HepG2 (cell line): Measurements from ENCODE around the gene GNL1. TPM values are rescaled to one million over a fixed set of nuclear protein-coding genes. Genes with fewer than 3 reads are reported as not detected.

Source experiments
- AGO1 ChIP-seq: fragments of 200-400 bp; formaldehyde crosslinking; IDR thresholded peaks from 2 replicates; pipeline ENCODE4 v1.6.1; 2017; ENCODE audit warnings: mild to moderate bottlenecking, low read depth, low read length, moderate library complexity; ENCODE audit not compliant: poor library complexity, severe bottlenecking
- BORCS8-MEF2B ChIP-seq: sonication (generic); formaldehyde crosslinking; IDR thresholded peaks from 2 replicates; pipeline ENCODE4 v1.8.0; 2022; ENCODE audit warnings: mild to moderate bottlenecking, missing genetic modification reagents
- HMGA1 ChIP-seq: sonication (generic); formaldehyde crosslinking; conservative IDR thresholded peaks from 2 replicates; pipeline ENCODE4 v1.4.0; 2020; ENCODE audit warnings: missing genetic modification reagents
- HOXA3 ChIP-seq: sonication (generic); formaldehyde crosslinking; IDR thresholded peaks from 2 replicates; pipeline ENCODE4 v1.5.0; 2020; ENCODE audit warnings: missing genetic modification reagents
- MED8 ChIP-seq: sonication (generic); formaldehyde crosslinking; IDR thresholded peaks from 2 replicates; pipeline ENCODE4 v1.8.1; 2023; ENCODE audit warnings: mild to moderate bottlenecking, missing genetic modification reagents; ENCODE audit not compliant: insufficient replicate concordance
- NCOA2 ChIP-seq: sonication (generic); formaldehyde crosslinking; IDR thresholded peaks from 2 replicates; pipeline ENCODE4 v1.8.0; 2022; ENCODE audit warnings: inconsistent platforms
- NR2F2 ChIP-seq: IDR thresholded peaks from 2 replicates; pipeline ENCODE4 v1.6.1; 2012; ENCODE audit warnings: low read depth, inconsistent platforms, borderline replicate concordance
- PLRG1 ChIP-seq: fragments of 450-650 bp; conservative IDR thresholded peaks from 2 replicates; pipeline ENCODE4 v1.6.1; 2016
- SOX6 ChIP-seq, 2 experiments: fragments of 450-650 bp in 1 of 2; sonication (generic) in 1 of 2; formaldehyde crosslinking in 1 of 2; IDR thresholded peaks; 2 replicates each; pipeline versions ENCODE4 v1.4.0 to v1.6.1; 2017 to 2020; ENCODE audit warnings: antibody characterized with exemption in 1 of 2, mild to moderate bottlenecking in 1 of 2, missing genetic modification reagents in 1 of 2
- TCF12 ChIP-seq, 2 experiments: fragments of 450-650 bp in 1 of 2; sonication (generic) in 1 of 2; formaldehyde crosslinking in 1 of 2; IDR thresholded peaks; 2 replicates each; pipeline versions ENCODE4 v1.6.1 to v1.8.0; 2017 to 2022; ENCODE audit warnings: antibody characterized with exemption in 1 of 2, mild to moderate bottlenecking in 1 of 2, missing genetic modification reagents in 1 of 2, moderate library complexity in 1 of 2
- YEATS2 ChIP-seq: sonication (generic); formaldehyde crosslinking; IDR thresholded peaks from 2 replicates; pipeline ENCODE4 v1.4.0; 2020; ENCODE audit warnings: missing genetic modification reagents, borderline replicate concordance
- ZMYM3 ChIP-seq: sonication (generic); formaldehyde crosslinking; IDR thresholded peaks from 2 replicates; pipeline ENCODE4 v1.5.1; 2020; ENCODE audit warnings: mild to moderate bottlenecking, missing genetic modification reagents
- ZNF143 ChIP-seq: sonication (generic); formaldehyde crosslinking; IDR thresholded peaks from 2 replicates; pipeline ENCODE4 v1.4.0; 2020; ENCODE audit warnings: missing genetic modification reagents
- ZNF235 ChIP-seq: sonication (generic); formaldehyde crosslinking; IDR thresholded peaks from 2 replicates; pipeline ENCODE4 v1.8.1; 2023; ENCODE audit warnings: mild to moderate bottlenecking, missing genetic modification reagents, borderline replicate concordance
- ZNF468 ChIP-seq: sonication (generic); formaldehyde crosslinking; IDR thresholded peaks from 2 replicates; pipeline ENCODE4 v1.8.0; 2022; ENCODE audit warnings: mild to moderate bottlenecking, moderate library complexity, missing genetic modification reagents
- ZNF552 ChIP-seq: sonication (generic); formaldehyde crosslinking; IDR thresholded peaks from 2 replicates; pipeline ENCODE4 v1.9.0; 2022; ENCODE audit warnings: missing genetic modification reagents, mild to moderate bottlenecking, borderline replicate concordance
- ZNF703 ChIP-seq: sonication (generic); formaldehyde crosslinking; IDR thresholded peaks from 2 replicates; pipeline ENCODE4 v1.5.1; 2020; ENCODE audit warnings: missing genetic modification reagents, mild to moderate bottlenecking, moderate library complexity, borderline replicate concordance
- ZNF724P ChIP-seq: sonication (generic); formaldehyde crosslinking; IDR thresholded peaks from 2 replicates; pipeline ENCODE4 v1.8.0; 2022; ENCODE audit warnings: missing genetic modification reagents, borderline replicate concordance
- ZNF782 ChIP-seq: sonication (generic); formaldehyde crosslinking; IDR thresholded peaks from 2 replicates; pipeline ENCODE4 v1.4.0; 2020; ENCODE audit warnings: missing genetic modification reagents, mild to moderate bottlenecking, borderline replicate concordance
- ZNF883 ChIP-seq: sonication (generic); formaldehyde crosslinking; IDR thresholded peaks from 2 replicates; pipeline ENCODE4 v1.5.1; 2020; ENCODE audit warnings: mild to moderate bottlenecking, missing genetic modification reagents; ENCODE audit errors: not compliant biosample characterization
- polyA plus RNA-seq, 8 experiments: library from polyadenylated mRNA; depleted of rRNA in 3 of 8; stranded (reverse) in 7 of 8; unstranded in 1 of 8; fragments of >200 nt; fragmentation: Illumina TruSeq in 4 of 8; extraction: Trizol in 4 of 8; gene quantifications; 2 replicates each; pipeline versions ENCODE4 v1.2.1 to v1.2.3, GENCODE V29; 2011 to 2016; ENCODE audit warnings: low read depth in 4 of 8, missing spikeins in 1 of 8, mixed read lengths in 1 of 8; ENCODE audit not compliant: insufficient read depth in 1 of 8
- total RNA-seq, 5 experiments: library from RNA; depleted of rRNA; stranded (reverse); fragments of >200 nt; fragmentation: Illumina TruSeq; extraction: Trizol; gene quantifications; 2 replicates each; pipeline ENCODE4 v1.2.3, GENCODE V29; 2016; ENCODE audit warnings: low read depth in 1 of 5
- TF ChIP-seq, protein P1 (sequence below): sonication (generic); formaldehyde crosslinking; IDR thresholded peaks from 2 replicates; pipeline ENCODE4 v1.4.0; 2020; ENCODE audit warnings: mild to moderate bottlenecking, low read depth, missing genetic modification reagents
- TF ChIP-seq, protein P2 (sequence below): IDR thresholded peaks from 2 replicates; pipeline ENCODE4 v1.6.1; 2018; ENCODE audit warnings: missing genetic modification reagents, mild to moderate bottlenecking, missing compliant biosample characterization
- TF ChIP-seq, protein P3 (sequence below): sonication (generic); formaldehyde crosslinking; IDR thresholded peaks from 2 replicates; pipeline ENCODE4; 2020; ENCODE audit warnings: missing genetic modification reagents, mild to moderate bottlenecking, borderline replicate concordance

The GNL1 gene
- total and polyA plus RNA-seq, 2 of the 13 experiments (the other 11 are each of a cell fraction or from before 2014, with no cell fraction given): 35.0 to 55.6 TPM

DNA sequence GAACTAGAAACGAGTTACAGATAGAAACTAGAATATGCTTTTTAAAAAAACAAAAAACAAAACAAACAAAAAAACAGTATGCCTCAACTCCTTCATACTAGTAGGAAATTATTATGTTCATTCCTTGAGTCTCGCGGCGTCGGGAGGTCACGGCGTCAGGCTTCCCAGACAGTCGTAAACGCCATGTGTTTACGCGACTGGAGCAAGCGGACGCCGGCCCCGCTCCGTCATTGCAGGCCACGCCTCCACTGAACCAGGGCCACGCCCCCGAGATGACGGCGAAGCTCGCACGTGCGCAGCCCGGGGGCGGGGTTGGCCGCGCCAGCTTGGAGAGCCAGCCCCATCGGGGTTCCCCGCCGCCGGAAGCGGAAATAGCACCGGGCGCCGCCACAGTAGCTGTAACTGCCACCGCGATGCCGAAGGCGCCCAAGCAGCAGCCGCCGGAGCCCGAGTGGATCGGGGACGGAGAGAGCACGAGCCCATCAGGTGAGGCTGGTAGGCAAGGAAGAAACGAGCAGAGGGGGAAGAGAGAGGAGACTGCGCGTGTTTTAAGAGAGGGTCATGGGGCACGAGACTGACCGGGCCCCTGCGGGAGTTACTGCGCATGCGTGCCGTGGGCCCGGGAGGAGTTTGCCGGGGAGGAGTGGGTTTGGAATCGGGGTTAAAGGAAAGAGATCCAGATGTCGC is 14.9 kb upstream of the GNL1 start, which contains the start of gene ABCF1 (continued):
- TF ChIP-seq HOXA3 (CRISPR knock-in tag): peak; percentile 92
- TF ChIP-seq ZNF703 (CRISPR knock-in tag): no peak
- TF ChIP-seq, protein P1, sequence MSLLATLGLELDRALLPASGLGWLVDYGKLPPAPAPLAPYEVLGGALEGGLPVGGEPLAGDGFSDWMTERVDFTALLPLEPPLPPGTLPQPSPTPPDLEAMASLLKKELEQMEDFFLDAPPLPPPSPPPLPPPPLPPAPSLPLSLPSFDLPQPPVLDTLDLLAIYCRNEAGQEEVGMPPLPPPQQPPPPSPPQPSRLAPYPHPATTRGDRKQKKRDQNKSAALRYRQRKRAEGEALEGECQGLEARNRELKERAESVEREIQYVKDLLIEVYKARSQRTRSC: 0 out of 2 replicates have a peak, but pooled peaks have one; percentile 69
- TF ChIP-seq MED8 (CRISPR knock-in tag): peak; percentile 81
- peak; percentile 98 for TF ChIP-seq ZNF883 (CRISPR knock-in tag)
- TF ChIP-seq AGO1: peak; percentile 90
- TF ChIP-seq NCOA2 (CRISPR knock-in tag): peak; percentile 77
- peak; percentile 77 for TF ChIP-seq BORCS8-MEF2B (CRISPR knock-in tag)
- TF ChIP-seq, protein P2, sequence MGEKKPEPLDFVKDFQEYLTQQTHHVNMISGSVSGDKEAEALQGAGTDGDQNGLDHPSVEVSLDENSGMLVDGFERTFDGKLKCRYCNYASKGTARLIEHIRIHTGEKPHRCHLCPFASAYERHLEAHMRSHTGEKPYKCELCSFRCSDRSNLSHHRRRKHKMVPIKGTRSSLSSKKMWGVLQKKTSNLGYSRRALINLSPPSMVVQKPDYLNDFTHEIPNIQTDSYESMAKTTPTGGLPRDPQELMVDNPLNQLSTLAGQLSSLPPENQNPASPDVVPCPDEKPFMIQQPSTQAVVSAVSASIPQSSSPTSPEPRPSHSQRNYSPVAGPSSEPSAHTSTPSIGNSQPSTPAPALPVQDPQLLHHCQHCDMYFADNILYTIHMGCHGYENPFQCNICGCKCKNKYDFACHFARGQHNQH: peak; percentile 96
- peak; percentile 82 for TF ChIP-seq ZNF235 (CRISPR knock-in tag)
- no peak for TF ChIP-seq ZNF782
- TF ChIP-seq ZNF552 (CRISPR knock-in tag): peak; percentile 68; the same call in 1 of the 2 replicates
- peak; percentile 65 for TF ChIP-seq ZNF143 (CRISPR knock-in tag)
- TF ChIP-seq HMGA1 (CRISPR knock-in tag): no peak
- peak; percentile 74 for TF ChIP-seq ZNF468
- TF ChIP-seq, protein P3, sequence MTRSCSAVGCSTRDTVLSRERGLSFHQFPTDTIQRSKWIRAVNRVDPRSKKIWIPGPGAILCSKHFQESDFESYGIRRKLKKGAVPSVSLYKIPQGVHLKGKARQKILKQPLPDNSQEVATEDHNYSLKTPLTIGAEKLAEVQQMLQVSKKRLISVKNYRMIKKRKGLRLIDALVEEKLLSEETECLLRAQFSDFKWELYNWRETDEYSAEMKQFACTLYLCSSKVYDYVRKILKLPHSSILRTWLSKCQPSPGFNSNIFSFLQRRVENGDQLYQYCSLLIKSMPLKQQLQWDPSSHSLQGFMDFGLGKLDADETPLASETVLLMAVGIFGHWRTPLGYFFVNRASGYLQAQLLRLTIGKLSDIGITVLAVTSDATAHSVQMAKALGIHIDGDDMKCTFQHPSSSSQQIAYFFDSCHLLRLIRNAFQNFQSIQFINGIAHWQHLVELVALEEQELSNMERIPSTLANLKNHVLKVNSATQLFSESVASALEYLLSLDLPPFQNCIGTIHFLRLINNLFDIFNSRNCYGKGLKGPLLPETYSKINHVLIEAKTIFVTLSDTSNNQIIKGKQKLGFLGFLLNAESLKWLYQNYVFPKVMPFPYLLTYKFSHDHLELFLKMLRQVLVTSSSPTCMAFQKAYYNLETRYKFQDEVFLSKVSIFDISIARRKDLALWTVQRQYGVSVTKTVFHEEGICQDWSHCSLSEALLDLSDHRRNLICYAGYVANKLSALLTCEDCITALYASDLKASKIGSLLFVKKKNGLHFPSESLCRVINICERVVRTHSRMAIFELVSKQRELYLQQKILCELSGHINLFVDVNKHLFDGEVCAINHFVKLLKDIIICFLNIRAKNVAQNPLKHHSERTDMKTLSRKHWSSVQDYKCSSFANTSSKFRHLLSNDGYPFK (CRISPR knock-in tag): peak; percentile 95
- TF ChIP-seq ZNF724P (CRISPR knock-in tag): peak; percentile 97
- peak; percentile 97 for TF ChIP-seq YEATS2 (CRISPR knock-in tag)
- no peak for TF ChIP-seq PLRG1
- TF ChIP-seq ZMYM3 (CRISPR knock-in tag): no peak
- TF ChIP-seq TCF12 (IDR thresholded peaks at IDR 0.05): no peak
- TF ChIP-seq TCF12 (CRISPR knock-in tag; IDR thresholded peaks at IDR 0.05): 0 out of 2 replicates have a peak, but pooled peaks have one; percentile 15
- peak; percentile 54; the same call in 1 of the 2 replicates for TF ChIP-seq NR2F2
- no peak for TF ChIP-seq SOX6 (IDR thresholded peaks at IDR 0.05)
- TF ChIP-seq SOX6 (CRISPR knock-in tag; IDR thresholded peaks at IDR 0.05): peak; percentile 89
